Vagina (tissue), 2 donors: Measurements from ENCODE around the gene LRIT3. TPM values are rescaled to one million over a fixed set of nuclear protein-coding genes. Genes with fewer than 3 reads are reported as not detected.
"Not testable (repeated sequence)": the region's sequence is repeated elsewhere in the genome, so short reads cannot be mapped to it uniquely, and the experiment has no call there.

ENCODE experiments used
- DNase-seq, 2 donors: peaks; one replicate each; pipeline ENCODE4 v3.0.0-alpha.2; 2017; ENCODE audit errors: extremely low spot score in 2 of 2
- H3K27ac ChIP-seq: fragments of 200-600 bp; sonication (generic); one replicate; pipeline ENCODE4 v1.5.1; 2019
- H3K27me3 ChIP-seq: fragments of 200-600 bp; sonication (generic); one replicate; pipeline ENCODE4 v1.5.1; 2019
- H3K36me3 ChIP-seq, 2 donors: fragments of 200-600 bp; sonication (generic); one replicate each; pipeline ENCODE4 v1.5.1; 2017 to 2019
- H3K4me1 ChIP-seq: fragments of 200-600 bp; sonication (generic); one replicate; pipeline ENCODE4 v1.5.1; 2019
- H3K4me3 ChIP-seq, 2 donors: fragments of 200-600 bp; sonication (generic); 1 replicate in 1 of 2; 2 replicates in 1 of 2; pipeline ENCODE4 v1.5.1; 2016 to 2019
- H3K9me3 ChIP-seq: fragments of 200-600 bp; sonication (generic); one replicate; pipeline ENCODE4 v1.5.1; 2019
- POLR2A ChIP-seq, 2 donors: fragments of 450-650 bp; IDR thresholded peaks; one replicate each; pipeline ENCODE4 v1.6.1; 2017; ENCODE audit warnings: antibody characterized with exemption in 2 of 2, mild to moderate bottlenecking in 2 of 2, moderate library complexity in 2 of 2
- POLR2AphosphoS5 ChIP-seq, 2 donors: sonication (generic); formaldehyde crosslinking; IDR thresholded peaks; one replicate each; pipeline ENCODE4 v1.9.0; 2017; ENCODE audit warnings: antibody characterized with exemption in 2 of 2, mild to moderate bottlenecking in 2 of 2, low read depth in 1 of 2; ENCODE audit not compliant: insufficient read depth in 1 of 2
- intact Hi-C: fragments of 100-400 bp; cut with DNase I; formaldehyde crosslinking; loops from one replicate; pipeline ENCODE4 v1.15.1; 2023
- total RNA-seq: library from RNA; depleted of rRNA; stranded (reverse); fragments of >200 nt; gene quantifications from one replicate; pipeline ENCODE4 v1.2.3, GENCODE V29; 2016
- TF ChIP-seq, protein P1 (sequence below), 3 experiments: fragments of 450-650 bp in 2 of 3; fragments of 200-600 bp in 1 of 3; sonication (generic) in 1 of 3; IDR thresholded peaks; one replicate each; pipeline ENCODE4 v1.5.1; 2017 to 2019; ENCODE audit warnings: antibody characterized with exemption in 3 of 3, mild to moderate bottlenecking in 2 of 3, moderate library complexity in 2 of 3

Gene LRIT3
- total RNA-seq, 1 donor from 2014 or later, result not detected

DNA sequence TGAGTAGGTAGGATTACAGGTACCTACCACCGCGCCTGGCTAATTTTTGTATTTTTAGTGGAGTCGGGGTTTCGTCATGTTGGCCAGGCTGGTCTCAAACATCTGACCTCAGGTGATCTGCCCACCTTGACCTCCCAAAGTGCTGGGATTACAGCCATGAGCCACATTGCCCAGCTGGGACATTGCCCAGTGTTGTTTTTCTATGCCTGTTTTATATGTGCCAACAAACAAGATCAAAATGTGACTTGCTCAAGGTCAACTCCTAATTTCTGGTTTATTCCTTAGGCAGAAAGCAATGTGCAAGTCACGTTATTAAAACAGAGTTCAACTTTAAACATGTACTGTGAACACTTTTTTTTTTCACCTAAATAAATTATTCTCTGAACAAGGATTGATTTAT is 2.7 kb downstream of the LRIT3 start:
- H3K4me3 ChIP-seq, result no peak overlapping the region
- H3K27ac ChIP-seq, result no peak overlapping the region
- no peaks in the 10 kb centered on the region for H3K9me3 ChIP-seq
- H3K27me3 ChIP-seq, result no peaks in the 10 kb centered on the region
- no peaks in the 10 kb centered on the region for H3K4me1 ChIP-seq
- H3K36me3 ChIP-seq, result no peaks in the 10 kb centered on the region
- no peak for TF ChIP-seq POLR2AphosphoS5 (IDR thresholded peaks at IDR 0.05; ENCODE audit: insufficient read depth in 1 of 2, low read depth in 1 of 2)
- TF ChIP-seq POLR2A (IDR thresholded peaks at IDR 0.05), result no peak
- intact Hi-C loops, result no loop called here
- no peak for DNase-seq

DNA sequence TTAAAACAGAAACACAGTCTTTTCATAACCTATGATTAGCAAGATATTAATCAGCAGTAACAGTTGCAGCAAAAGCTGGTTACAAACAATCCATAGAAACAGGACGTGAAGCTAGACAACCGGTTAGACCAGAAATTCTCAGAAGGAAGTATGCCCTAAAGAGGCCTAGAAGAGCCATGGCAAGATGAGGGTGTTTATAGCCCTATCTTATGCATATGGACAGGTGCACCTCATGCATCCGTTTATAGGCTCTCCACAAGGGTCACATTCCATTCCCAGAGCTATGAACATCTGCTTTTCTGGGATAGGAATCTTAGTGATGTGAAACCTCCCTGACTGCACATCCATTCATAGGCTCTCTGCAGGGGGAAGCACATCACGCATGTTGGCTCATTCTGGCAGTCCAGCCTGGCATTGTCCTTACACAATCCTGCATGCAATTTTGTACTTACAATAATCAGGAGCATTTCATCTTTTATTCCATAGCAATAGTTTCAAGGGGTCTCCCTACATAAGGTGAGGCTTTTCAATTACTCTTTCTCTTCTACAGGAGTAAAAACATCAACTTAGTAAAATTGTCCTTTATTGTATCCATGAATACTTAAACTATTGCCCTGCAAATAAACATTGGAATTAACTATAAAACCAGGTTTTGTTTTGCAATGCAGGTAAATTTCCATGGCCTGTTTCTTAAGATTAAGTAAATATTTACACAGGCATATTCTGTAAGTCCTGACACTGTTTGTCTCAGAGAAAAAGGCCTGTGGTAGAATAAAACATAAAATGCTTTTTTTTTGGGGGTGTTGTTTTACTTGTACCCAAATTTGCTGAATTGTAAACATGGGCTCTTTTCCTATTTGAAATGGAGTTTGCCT is 11.8 kb downstream of the LRIT3 start:
- H3K27me3 ChIP-seq, H3K4me3 ChIP-seq, H3K4me1 ChIP-seq, H3K36me3 ChIP-seq, H3K9me3 ChIP-seq, intact Hi-C loops, DNase-seq, H3K27ac ChIP-seq: not testable (repeated sequence)

DNA sequence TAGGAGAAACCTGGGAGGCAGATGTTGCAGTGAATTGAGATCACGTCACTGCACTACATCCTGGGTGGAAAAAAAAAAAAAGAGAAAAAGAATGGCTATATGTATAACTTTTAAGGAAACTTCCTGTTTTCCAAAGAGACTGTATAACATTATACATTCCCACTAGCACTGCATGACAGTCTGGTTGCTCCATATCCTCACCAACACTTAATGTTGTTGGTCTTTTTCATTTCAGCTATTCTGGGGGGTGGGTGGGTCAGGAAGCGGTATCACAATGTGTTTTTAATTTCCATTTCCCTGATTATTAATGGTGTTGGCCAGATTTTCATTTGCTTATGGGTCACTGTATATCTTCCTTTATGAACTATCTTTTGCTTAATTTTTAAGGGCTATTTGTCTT is 13.4 kb downstream of the LRIT3 start:
- no peak for DNase-seq
- Histone ChIP-seq H3K9me3 (no peaks in the 10 kb centered on the region), H3K27me3 (no peaks in the 10 kb centered on the region), H3K4me1 (no peaks in the 10 kb centered on the region), H3K27ac (no peak overlapping the region), H3K4me3 (no peak overlapping the region), H3K36me3 (no peaks in the 10 kb centered on the region)
- intact Hi-C loops, result no loop called here
- TF ChIP-seq POLR2AphosphoS5 (IDR thresholded peaks at IDR 0.05; ENCODE audit: insufficient read depth in 1 of 2, low read depth in 1 of 2), result no peak
- TF ChIP-seq, protein P1, sequence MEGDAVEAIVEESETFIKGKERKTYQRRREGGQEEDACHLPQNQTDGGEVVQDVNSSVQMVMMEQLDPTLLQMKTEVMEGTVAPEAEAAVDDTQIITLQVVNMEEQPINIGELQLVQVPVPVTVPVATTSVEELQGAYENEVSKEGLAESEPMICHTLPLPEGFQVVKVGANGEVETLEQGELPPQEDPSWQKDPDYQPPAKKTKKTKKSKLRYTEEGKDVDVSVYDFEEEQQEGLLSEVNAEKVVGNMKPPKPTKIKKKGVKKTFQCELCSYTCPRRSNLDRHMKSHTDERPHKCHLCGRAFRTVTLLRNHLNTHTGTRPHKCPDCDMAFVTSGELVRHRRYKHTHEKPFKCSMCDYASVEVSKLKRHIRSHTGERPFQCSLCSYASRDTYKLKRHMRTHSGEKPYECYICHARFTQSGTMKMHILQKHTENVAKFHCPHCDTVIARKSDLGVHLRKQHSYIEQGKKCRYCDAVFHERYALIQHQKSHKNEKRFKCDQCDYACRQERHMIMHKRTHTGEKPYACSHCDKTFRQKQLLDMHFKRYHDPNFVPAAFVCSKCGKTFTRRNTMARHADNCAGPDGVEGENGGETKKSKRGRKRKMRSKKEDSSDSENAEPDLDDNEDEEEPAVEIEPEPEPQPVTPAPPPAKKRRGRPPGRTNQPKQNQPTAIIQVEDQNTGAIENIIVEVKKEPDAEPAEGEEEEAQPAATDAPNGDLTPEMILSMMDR (IDR thresholded peaks at IDR 0.05), result no peak
- no peak for TF ChIP-seq POLR2A (IDR thresholded peaks at IDR 0.05)

DNA sequence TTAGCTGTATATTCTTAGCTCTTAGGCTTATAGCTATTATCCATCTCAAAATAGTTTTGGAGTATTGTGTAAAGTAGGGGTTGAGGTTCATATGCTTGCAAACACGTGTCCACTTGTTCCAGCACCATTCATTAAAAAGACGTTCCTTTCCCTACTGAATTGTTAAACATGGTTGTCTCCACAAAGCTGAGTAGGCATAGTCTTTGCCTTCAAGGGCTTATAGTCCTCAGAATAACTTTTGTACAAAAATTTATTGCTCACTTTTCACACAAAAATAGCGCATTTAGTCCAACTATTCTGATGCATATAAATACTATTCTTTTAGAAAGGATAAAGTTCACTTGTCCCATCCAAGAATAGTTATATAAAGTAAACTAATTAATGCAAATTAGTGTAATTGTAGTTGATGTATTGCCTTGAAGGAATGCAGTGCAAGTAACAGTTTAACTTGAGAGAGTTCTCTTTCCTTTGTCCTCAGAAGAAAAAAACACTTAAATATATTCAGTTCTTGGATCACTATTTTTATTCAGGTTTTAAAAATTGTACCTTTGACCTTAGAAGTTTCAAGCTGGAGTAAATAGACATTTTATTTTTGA is 14.1 kb downstream of the LRIT3 start:
- Histone ChIP-seq H3K27ac (no peak overlapping the region), H3K4me3 (no peak overlapping the region), H3K27me3 (no peaks in the 10 kb centered on the region), H3K36me3 (no peaks in the 10 kb centered on the region), H3K4me1 (no peaks in the 10 kb centered on the region), H3K9me3 (no peaks in the 10 kb centered on the region)
- DNase-seq, result no peak
- TF ChIP-seq POLR2AphosphoS5 (IDR thresholded peaks at IDR 0.05; ENCODE audit: insufficient read depth in 1 of 2, low read depth in 1 of 2), result no peak
- TF ChIP-seq, protein P1 (IDR thresholded peaks at IDR 0.05), result no peak
- TF ChIP-seq POLR2A (IDR thresholded peaks at IDR 0.05), result no peak
- intact Hi-C loops, result no loop called here

DNA sequence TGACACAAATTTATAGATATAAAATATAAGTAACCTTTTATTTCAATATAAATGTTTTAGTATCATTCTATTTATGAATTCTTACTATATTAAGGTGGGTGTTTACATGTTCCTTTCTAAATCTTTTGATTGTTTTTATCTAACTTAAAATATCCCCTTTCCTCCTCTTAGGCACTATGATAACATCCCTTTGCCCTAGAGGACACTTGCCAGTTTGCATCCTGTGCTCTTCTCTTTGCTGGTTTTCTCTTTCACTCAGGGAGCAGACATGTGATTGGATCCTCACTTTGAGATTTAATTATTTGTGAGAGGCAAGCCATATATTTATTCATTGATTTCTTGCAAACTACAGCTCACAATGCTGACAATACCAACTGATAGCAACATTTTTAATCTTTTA is 16.2 kb downstream of the LRIT3 start:
- Histone ChIP-seq H3K4me1 (no peaks in the 10 kb centered on the region), H3K4me3 (no peak overlapping the region), H3K27me3 (no peaks in the 10 kb centered on the region), H3K27ac (no peak overlapping the region), H3K36me3 (no peaks in the 10 kb centered on the region), H3K9me3 (no peaks in the 10 kb centered on the region)
- TF ChIP-seq, protein P1 (IDR thresholded peaks at IDR 0.05), result no peak
- TF ChIP-seq POLR2A (IDR thresholded peaks at IDR 0.05) (no peak), POLR2AphosphoS5 (IDR thresholded peaks at IDR 0.05; ENCODE audit: insufficient read depth in 1 of 2, low read depth in 1 of 2) (no peak)
- no peak for DNase-seq
- intact Hi-C loops, result no loop called here

DNA sequence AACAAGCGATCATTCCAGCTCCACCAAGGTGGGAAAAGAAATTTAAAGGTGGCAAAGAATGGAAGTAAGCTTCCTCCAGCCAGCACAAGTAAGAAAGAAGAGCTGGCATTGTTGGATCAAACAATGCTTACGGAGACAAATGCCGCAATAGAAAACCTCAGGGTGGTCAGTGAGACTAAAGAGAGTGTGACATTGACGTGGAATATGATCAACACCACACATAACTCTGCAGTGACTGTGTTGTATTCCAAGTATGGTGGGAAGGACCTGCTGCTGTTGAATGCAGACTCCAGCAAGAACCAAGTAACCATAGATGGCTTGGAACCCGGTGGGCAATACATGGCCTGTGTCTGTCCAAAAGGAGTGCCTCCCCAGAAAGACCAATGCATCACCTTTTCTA is 22.2 kb downstream of the LRIT3 start:
- Histone ChIP-seq H3K27me3 (no peaks in the 10 kb centered on the region), H3K36me3 (no peaks in the 10 kb centered on the region), H3K4me3 (no peak overlapping the region), H3K9me3 (no peaks in the 10 kb centered on the region), H3K27ac (no peak overlapping the region), H3K4me1 (no peaks in the 10 kb centered on the region)
- no peak for TF ChIP-seq POLR2A (IDR thresholded peaks at IDR 0.05)
- TF ChIP-seq POLR2AphosphoS5 (IDR thresholded peaks at IDR 0.05; ENCODE audit: insufficient read depth in 1 of 2, low read depth in 1 of 2), result no peak
- TF ChIP-seq, protein P1 (IDR thresholded peaks at IDR 0.05), result no peak
- no peak for DNase-seq
- intact Hi-C loops, result no loop called here
